Measurements from ENCODE around the gene BACE2.

DNA sequence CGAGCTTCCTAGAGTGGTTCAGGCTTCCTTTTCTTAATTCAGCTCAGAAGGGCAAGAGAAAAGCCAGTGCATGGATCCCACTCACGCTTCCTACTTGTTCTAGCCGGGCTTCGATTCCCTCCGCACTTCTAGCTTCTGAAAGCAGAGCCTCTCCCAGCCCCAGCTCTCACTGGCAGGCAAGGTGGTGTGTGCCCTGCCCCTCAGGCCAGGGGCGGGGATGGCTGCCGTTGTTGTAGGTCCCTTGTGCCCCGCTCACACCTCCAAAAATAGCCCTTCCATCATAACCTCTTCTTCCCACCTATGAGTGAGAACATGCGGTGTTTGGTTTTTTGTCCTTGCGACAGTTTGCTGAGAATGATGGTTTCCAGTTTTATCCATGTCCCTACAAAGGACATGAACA is 31.6 kb downstream of the BACE2 start:
- TF ChIP-seq, protein P1, sequence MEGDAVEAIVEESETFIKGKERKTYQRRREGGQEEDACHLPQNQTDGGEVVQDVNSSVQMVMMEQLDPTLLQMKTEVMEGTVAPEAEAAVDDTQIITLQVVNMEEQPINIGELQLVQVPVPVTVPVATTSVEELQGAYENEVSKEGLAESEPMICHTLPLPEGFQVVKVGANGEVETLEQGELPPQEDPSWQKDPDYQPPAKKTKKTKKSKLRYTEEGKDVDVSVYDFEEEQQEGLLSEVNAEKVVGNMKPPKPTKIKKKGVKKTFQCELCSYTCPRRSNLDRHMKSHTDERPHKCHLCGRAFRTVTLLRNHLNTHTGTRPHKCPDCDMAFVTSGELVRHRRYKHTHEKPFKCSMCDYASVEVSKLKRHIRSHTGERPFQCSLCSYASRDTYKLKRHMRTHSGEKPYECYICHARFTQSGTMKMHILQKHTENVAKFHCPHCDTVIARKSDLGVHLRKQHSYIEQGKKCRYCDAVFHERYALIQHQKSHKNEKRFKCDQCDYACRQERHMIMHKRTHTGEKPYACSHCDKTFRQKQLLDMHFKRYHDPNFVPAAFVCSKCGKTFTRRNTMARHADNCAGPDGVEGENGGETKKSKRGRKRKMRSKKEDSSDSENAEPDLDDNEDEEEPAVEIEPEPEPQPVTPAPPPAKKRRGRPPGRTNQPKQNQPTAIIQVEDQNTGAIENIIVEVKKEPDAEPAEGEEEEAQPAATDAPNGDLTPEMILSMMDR (IDR thresholded peaks at IDR 0.05) = no peak
- TF ChIP-seq POLR2A (IDR thresholded peaks at IDR 0.05) = no peak

Data from right lobe of liver (tissue), 4 donors.